ENCODE results near the gene CAST. TPM values are rescaled to one million over a fixed set of nuclear protein-coding genes. Genes with fewer than 3 reads are reported as not detected.
A peak's percentile ranks its signal among the peaks of the same experiment; 100 is the strongest.

The CAST gene
- total RNA-seq, 1 experiment from 2014 or later = 191 TPM

DNA sequence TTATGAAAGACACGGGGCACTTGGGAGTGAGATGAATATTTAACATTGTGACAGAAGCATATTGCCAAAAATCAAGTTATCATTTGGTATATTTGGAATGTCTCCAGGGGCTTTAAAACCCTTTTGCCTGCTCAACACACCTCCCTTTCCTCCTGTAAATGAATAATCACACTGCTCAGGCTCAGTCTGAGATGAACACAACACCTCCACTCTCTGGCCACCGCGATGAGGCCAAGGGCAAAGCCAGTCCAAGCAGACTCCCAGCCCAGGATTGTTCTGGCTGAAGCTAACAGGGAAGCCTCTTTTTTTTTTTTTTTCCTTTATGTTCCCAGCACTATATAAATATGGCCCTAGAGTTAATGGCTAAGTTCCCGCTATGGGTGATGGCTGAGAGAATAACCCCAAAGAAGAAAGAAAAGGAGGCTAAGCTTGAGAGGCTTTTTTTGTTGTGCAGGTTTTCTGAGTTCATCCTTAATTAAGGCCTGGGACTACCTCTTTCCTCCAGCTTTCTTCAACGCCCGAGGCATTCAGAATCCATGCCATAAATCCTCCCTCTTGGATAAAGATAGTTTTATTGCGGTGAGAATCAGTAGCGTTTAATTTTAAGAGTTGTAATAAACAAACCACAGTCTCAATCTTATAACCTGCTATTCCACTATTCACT is 156.1 kb downstream of the CAST start:
- DNase-seq (ENCODE audit: low read depth) = no peak

DNA sequence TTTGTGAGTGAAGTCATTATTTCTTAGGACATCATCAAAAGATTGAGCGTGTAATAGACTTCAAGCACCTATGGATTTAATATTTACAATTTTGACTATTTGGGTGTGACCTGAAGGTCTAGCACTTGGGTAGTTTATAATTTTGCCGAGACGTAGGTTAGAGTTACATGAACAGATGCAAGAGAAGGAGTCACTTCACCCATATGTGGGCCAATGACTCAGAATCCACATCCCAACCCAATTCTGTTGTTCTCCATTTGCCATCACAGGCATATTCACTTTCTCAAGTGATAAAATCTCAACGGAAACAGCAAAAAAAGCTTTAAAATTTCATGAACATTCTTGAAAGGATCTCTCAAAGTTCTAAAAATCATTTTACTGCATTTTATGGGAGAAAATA is 157.6 kb downstream of the CAST start:
- peak; percentile 82 for DNase-seq (ENCODE audit: low read depth)

GRCh38 chr5:96821260-96821916 is 159.2 kb downstream of the CAST start:
- peak; percentile 48 for DNase-seq (ENCODE audit: low read depth)

DNA sequence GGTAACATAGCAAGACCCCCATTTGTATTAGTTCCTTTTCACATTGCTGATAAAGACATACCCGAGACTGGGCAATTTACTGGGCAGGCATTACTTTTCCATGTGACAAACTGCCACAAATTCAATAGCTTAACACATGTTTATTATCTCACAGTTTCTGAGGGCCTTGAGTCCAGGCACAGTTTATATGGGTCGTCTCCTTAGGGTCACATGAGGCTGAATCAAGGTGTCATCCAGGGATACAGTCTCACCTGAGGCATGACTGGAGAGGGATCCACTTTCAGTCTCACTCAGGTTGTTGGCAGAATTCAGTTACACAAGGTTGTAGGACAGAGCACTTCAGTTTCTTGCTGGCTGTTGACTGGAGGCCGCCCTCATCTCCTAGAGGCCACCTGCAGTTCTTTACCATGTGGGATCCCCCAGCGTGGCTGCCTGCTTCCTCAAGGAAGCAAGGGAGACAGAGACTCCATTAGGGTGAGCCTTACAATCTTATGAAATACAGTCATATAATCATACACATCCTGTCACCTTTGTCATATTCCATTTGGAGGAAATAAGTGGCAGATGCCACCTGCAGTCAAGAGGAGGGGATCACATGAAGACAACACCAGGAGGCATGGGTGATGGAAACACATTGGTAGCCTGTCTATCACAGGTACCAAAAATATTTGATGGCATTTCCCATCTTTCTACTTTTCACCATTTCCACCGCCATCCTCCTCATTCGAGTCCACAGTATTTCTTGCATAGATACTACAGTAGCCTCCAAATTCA is 160.7 kb downstream of the CAST start:
- DNase-seq (ENCODE audit: low read depth) = no peak

DNA sequence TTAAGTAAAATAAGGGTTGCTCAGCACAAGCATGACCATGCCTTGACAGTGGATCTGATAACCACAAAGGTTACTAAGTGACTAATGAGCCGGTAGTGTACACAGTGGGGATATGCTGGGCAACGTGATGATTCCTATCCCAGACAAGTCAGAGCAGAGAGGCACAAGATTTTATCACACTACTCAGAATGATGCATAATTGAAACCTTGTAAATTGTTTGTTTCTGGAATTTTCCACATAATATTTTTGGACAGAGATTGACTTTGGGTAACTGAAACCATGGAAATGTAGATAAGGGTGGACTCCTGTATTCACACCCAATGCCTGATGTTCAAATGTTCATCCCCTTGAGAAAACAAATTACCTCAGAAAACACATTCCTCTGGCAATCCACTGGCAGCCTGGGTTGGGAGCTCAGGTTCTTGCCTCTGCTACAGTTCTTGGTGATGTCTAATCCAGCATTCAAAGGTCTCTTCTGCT is 161.8 kb downstream of the CAST start:
- peak; percentile 89 for DNase-seq (ENCODE audit: low read depth)

Other genes with a start within 250 kb of the CAST start
- 0.06 TPM in 1 of 2 replicates, not detected in the other for gene PCSK1, start 229.1 kb upstream of the CAST start, total RNA-seq (2014; rRNA removed)
- gene ERAP1, start 145.6 kb downstream of the CAST start, total RNA-seq (2014; rRNA removed) = 17.5 and 27.6 TPM in 2 replicates
- gene ERAP2, start 214.1 kb downstream of the CAST start, total RNA-seq (2014; rRNA removed) = 19.3 and 26.9 TPM in 2 replicates